Amygdala (tissue), 56 donors: ENCODE measurements around the gene AIMP2.
"Not testable (repeated sequence)": the region's sequence is repeated elsewhere in the genome, so short reads cannot be mapped to it uniquely, and the experiment has no call there.

ENCODE experiments used
- DNase-seq, 56 donors: peaks; one replicate each; lab custom pipeline; 2025; lab: John Stamatoyannopoulos, UW

Gene AIMP2

DNA sequence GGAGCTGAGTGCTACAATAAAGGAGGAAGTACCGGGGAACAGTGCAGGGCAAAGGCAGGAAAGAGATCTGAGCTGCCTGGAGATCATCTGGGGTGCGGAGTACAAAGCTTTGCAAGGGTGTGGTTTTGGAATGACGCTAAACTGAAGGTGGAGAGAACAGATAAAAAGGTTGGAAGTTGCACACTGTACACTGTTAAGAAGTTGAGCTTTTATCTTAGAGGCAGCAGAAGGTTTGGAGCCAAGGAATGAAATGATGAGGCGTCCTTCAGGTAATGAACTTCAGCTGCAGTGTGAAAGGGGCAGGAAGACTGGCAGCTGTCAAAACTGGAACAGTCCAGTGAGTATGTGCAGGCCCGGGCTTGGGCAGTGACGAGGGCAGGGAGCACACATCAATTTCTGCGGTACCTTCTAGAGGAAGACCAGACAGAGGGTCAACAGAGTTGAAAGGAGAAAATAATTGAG is 14.9 kb downstream of the AIMP2 start:
- DNase-seq = no peak

DNA sequence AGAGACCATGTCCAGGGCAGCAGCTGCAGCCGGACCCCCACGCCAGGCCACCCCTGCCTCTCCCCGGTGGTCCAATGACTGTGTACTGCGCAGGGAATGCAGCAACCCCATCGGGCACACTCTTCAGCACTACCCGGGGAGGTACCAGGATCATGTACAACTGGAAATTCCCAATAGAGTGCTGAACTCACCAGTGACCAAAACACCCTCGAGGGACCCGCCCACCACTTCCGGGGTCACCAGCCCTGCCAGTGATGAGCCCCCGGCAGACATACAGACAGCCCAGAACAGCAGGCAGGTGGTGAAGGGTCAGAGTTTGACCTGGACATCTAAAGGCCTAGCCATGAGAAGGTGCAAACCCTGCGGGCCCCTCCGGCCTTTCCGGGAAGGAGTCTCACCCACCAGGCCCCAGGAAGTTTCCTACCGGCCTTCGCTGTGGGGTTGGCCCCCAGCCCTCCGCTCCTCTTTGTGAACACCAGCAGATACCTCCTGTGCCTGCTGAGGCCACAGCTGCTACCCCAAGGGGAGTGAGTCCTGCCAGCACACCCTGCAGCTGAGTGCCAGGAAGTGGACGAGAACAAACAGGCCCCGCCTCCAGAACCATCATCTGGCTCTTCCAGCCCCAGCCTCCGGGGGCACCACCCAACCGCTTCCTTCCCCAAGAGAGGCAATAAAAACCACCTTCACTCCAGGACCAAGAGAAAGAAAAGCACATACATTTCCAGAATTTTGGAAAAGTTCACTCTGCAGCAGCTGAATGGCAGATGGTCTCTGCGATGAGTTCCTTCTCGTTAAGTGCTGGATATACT is 17.1 kb downstream of the AIMP2 start:
- peak in 21 of 56 donors; percentile 2 to 32 (median 8) for DNase-seq

- DNase-seq = no peak
Observed at GRCh38 chr7:6026820-6027311, 17.8 kb downstream of the AIMP2 start.

- DNase-seq = no peak
Observed at GRCh38 chr7:6027806-6028365, 18.8 kb downstream of the AIMP2 start.

- DNase-seq = no peak
Observed at GRCh38 chr7:6028563-6028962, 19.5 kb downstream of the AIMP2 start.

GRCh38 chr7:6030988-6031387 is 21.9 kb downstream of the AIMP2 start, which contains the start of gene ANKRD61:
ANKRD61 (plus strand) TSS chr7:6031376; CDS start chr7:6031376, 0 bp downstream.
- DNase-seq = no peak

DNA sequence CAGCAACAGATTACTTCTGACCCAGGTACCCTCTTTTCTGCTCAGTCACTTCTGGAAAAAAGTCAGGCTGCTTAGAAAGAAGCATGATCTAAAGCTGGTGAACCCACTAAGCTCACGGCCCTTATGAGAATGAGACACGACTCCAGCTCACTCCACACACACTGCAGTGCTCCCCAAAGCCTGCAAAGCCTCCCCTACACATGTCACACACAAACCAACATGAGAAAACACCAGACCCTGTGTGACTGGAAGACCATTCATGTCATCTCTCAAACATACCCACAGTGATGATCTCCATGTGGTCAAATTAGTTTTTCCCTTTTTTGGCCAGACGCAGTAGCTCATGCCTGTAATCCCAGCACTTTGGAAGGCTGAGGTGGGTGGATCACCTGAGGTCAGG is 22.5 kb downstream of the AIMP2 start:
- no peak for DNase-seq

- no peak for DNase-seq
Observed at GRCh38 chr7:6032167-6032566, 23.1 kb downstream of the AIMP2 start.

DNA sequence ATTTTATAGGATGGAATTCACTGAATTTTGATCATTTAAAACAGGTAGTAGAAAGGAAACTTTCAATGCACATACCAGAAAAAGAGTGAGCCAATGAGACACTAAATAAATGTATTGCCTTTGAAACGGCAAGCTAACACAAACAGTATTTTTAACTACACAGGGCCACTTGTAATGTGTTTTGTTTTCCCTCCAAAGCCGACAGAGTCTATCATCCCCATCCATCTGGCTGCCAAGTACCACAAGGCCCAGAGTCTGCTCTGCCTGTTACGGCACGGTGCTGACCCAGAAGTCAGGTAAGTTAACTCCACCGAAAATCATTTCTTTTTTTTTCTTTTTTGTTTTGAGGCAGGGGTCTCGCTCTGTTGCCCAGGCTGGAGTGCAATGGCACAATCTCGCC is 23.6 kb downstream of the AIMP2 start:
- DNase-seq = no peak

DNA sequence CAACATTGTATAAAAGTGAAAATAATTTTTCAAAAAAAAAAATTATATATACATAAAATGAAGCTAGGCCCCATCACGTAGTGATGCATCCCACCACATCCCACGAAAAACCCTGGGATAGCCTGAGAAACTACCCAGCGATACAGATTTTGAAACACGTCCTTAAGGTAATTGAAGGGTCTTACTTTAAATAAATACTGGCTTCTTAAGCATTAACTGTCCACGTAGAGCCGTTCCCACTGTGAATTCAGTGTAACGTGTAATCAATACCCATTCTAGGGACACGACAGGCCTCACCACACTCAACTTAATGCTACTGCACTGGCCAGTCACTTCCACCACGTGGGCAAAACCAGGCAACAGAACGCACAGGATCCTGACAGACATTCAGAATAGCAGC is 26.1 kb downstream of the AIMP2 start:
- DNase-seq = no peak

DNA sequence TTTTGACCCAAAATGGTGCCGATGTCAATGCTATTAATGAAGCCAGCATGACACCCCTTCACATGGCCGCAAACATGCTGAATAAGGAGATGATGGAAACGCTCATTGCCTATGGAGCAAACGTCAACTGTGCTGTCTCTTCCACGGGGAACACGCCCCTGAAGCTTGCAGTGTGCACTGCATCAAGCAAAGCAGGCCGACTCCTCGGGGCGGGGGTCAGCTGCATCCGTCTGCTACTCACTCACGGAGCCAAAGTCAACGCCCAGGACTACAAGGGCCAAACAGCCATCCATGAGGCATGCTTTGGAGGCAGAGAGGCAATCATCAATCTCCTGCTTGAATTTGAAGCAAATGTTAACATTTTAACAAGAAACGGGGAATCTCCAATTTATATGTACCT is 26.6 kb downstream of the AIMP2 start:
- DNase-seq = no peak

GRCh38 chr7:6049780-6050179 is 40.7 kb downstream of the AIMP2 start:
- no peak for DNase-seq

- DNase-seq = not testable (repeated sequence)
Observed at GRCh38 chr7:6051185-6051584, 42.1 kb downstream of the AIMP2 start.

GRCh38 chr7:6056616-6057015 is 47.5 kb downstream of the AIMP2 start:
- no peak for DNase-seq

DNA sequence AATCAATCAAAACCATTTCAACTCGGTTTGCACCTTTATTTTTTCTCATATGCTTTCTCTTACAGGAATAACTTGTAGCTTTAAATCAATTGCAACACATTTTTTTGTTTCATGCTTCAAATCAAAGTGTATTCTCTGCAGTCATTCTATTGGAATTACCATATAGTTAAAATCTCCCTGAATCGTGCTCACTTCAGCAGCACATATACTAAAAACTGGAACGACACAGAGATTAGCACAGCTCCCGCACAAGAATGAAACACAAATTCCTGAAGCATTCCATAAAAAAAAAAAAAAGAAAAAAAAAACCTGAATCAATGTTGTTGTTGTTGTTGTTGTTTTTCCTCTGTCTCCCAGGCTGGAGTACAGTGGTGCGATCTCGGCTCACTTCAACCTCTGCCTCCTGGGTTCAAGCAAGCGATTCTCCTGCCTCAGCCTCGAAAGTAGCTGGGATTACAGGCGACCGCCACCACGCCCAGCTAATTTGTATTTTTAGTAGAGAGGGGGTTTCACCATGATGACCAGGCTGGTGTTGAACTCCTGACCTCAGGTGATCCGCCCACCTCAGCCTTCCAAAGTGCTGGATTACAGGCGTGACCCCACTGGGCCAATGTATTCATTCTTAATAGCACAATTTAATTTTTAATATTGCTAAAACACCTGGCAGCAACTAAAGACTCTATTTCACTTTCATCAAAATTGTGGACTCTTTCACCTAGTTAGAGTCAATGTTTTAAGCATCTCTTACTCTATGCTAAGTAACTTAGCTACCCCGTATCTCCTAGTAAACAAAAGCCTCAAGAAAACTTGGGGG is 48.5 kb downstream of the AIMP2 start:
- DNase-seq = no peak

GRCh38 chr7:6059941-6060340 is 50.9 kb downstream of the AIMP2 start:
- DNase-seq = not testable (repeated sequence)

DNA sequence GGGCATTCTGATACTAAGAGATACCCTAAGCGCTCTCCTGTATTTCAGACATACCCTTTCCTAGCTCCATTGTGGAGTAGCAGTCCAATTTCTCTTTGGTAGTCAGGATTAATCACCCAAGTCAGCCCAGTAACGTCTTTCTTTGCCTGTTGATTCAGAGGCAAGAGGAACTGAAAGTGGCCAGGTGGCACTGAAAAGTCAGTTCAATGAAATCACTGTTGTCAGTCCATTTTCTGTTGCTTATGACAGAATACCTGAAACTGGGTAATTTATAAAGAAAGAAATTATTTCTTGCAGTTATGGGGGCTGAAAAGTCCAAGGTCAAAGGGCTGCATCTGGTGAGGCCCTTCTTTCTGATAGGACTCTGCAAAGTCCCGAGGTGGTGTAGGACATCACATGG is 62.3 kb downstream of the AIMP2 start:
- no peak for DNase-seq
